CD14-positive monocyte (primary cell): ENCODE results near the gene GIT2. TPM values are rescaled to one million over a fixed set of nuclear protein-coding genes. Genes with fewer than 3 reads are reported as not detected.

Source experiments
- DNase-seq, 3 donors: peaks; one replicate each; pipeline ENCODE4 v3.0.0-alpha.2; 2011 to 2022
- H2AFZ ChIP-seq: 2 replicates; pipeline ENCODE4 v1.6.0; 2012; ENCODE audit warnings: mild to moderate bottlenecking, low read depth, low read length, inconsistent platforms; ENCODE audit not compliant: insufficient read depth, poor library complexity, severe bottlenecking
- H3K27ac ChIP-seq, 2 donors: 1 replicate in 1 of 2; 2 replicates in 1 of 2; pipeline ENCODE4 v1.5.1; 2012 to 2013; ENCODE audit warnings: low read length in 2 of 2, control low read depth in 1 of 2, inconsistent platforms in 1 of 2, low read depth in 1 of 2, mild to moderate bottlenecking in 1 of 2
- H3K27me3 ChIP-seq, 2 donors: one replicate each; pipeline versions ENCODE4 v1.6.0 to v1.6.1; 2011 to 2013; ENCODE audit warnings: low read length in 2 of 2; ENCODE audit not compliant: control insufficient read depth in 2 of 2, insufficient read depth in 2 of 2
- H3K36me3 ChIP-seq, 2 donors: replicated peaks in 1 of 2; 1 replicate in 1 of 2; 2 replicates in 1 of 2; pipeline versions ENCODE4 v1.5.1 to v1.6.1; 2012 to 2013; ENCODE audit warnings: low read length in 2 of 2, control low read depth in 1 of 2, inconsistent platforms in 1 of 2, mild to moderate bottlenecking in 1 of 2; ENCODE audit not compliant: insufficient read depth in 2 of 2, control insufficient read depth in 1 of 2
- H3K4me1 ChIP-seq, 2 donors: 1 replicate in 1 of 2; 2 replicates in 1 of 2; pipeline versions ENCODE4 v1.5.1 to v1.6.1; 2012 to 2013; ENCODE audit warnings: low read length in 2 of 2, control low read depth in 1 of 2, inconsistent platforms in 1 of 2, mild to moderate bottlenecking in 1 of 2, moderate library complexity in 1 of 2; ENCODE audit not compliant: insufficient read depth in 2 of 2, control insufficient read depth in 1 of 2
- H3K4me2 ChIP-seq: replicated peaks from 2 replicates; pipeline ENCODE3; 2012; ENCODE audit warnings: low read length, moderate library complexity, mild to moderate bottlenecking; ENCODE audit not compliant: poor library complexity, severe bottlenecking; ENCODE audit errors: extremely low read depth
- H3K4me3 ChIP-seq, 3 experiments: fragments of 200-600 bp in 1 of 3; sonication (generic) in 1 of 3; replicated peaks in 1 of 3; 1 replicate in 2 of 3; 2 replicates in 1 of 3; pipeline ENCODE4 v1.5.1; 2011 to 2013; ENCODE audit warnings: low read length in 3 of 3, mild to moderate bottlenecking in 3 of 3, control low read depth in 2 of 3, low read depth in 2 of 3, inconsistent platforms in 1 of 3, moderate library complexity in 1 of 3
- H3K79me2 ChIP-seq: 2 replicates; pipeline ENCODE4 v1.6.0; 2012; ENCODE audit warnings: mild to moderate bottlenecking, control low read depth, inconsistent platforms, low read length, moderate library complexity; ENCODE audit not compliant: insufficient read depth
- H3K9ac ChIP-seq: 2 replicates; pipeline ENCODE4 v1.6.0; 2017; ENCODE audit warnings: low read length, mild to moderate bottlenecking; ENCODE audit not compliant: insufficient read depth, poor library complexity, severe bottlenecking
- H3K9me3 ChIP-seq, 2 donors: replicated peaks in 1 of 2; 1 replicate in 1 of 2; 2 replicates in 1 of 2; pipeline versions ENCODE4 v1.5.1 to v1.6.1; 2012 to 2013; ENCODE audit warnings: low read length in 2 of 2, control low read depth in 1 of 2; ENCODE audit not compliant: control insufficient read depth in 1 of 2, insufficient read depth in 1 of 2
- H4K20me1 ChIP-seq: 2 replicates; pipeline ENCODE4 v1.6.0; 2012; ENCODE audit warnings: mild to moderate bottlenecking, low read length, control low read depth, moderate library complexity; ENCODE audit not compliant: insufficient read depth
- H3K27ac Mint-ChIP-seq, 7 donors: one replicate each; pipeline ENCODE4 v1.8.0; 2020; ENCODE audit warnings: mild to moderate bottlenecking in 7 of 7, mixed read lengths in 7 of 7, moderate library complexity in 6 of 7, inconsistent platforms in 2 of 7
- H3K27me3 Mint-ChIP-seq, 3 donors: one replicate each; pipeline ENCODE4 v1.8.0; 2021 to 2022; ENCODE audit warnings: low read depth in 3 of 3, mild to moderate bottlenecking in 3 of 3, mixed read lengths in 3 of 3, moderate library complexity in 3 of 3, inconsistent platforms in 1 of 3
- H3K36me3 Mint-ChIP-seq, 2 donors: one replicate each; pipeline ENCODE4 v1.8.0; 2020; ENCODE audit warnings: mixed read lengths in 2 of 2, inconsistent platforms in 1 of 2, mild to moderate bottlenecking in 1 of 2
- H3K4me1 Mint-ChIP-seq: one replicate; pipeline ENCODE4 v1.8.0; 2020; ENCODE audit warnings: mild to moderate bottlenecking, mixed read lengths
- H3K4me3 Mint-ChIP-seq, 2 donors: one replicate each; pipeline ENCODE4 v1.8.0; 2020; ENCODE audit warnings: mild to moderate bottlenecking in 2 of 2, mixed read lengths in 2 of 2, moderate library complexity in 1 of 2
- H3K9me3 Mint-ChIP-seq, 7 donors: one replicate each; pipeline ENCODE4 v1.8.0; 2020 to 2022; ENCODE audit warnings: mixed read lengths in 7 of 7, mild to moderate bottlenecking in 6 of 7, moderate library complexity in 6 of 7, inconsistent platforms in 2 of 7
- WGBS: methylation state at CpG from one replicate; pipeline ENCODE4 v1.1.5; 2013; ENCODE audit warnings: missing lambda C conversion rate; ENCODE audit not compliant: insufficient coverage; 5-methylcytosine and 5-hydroxymethylcytosine counted together
- intact Hi-C, 2 donors: fragments of 100-400 bp; cut with micrococcal nuclease; formaldehyde crosslinking; loops; one replicate each; pipeline versions ENCODE4 v1.15.0 to v1.15.1; 2023
- polyA plus RNA-seq, 3 donors: library from polyadenylated mRNA; depleted of rRNA in 1 of 3; unstranded in 2 of 3; stranded (reverse) in 1 of 3; fragments of 300-500 nt in 2 of 3; fragments of >200 nt in 1 of 3; fragmentation: Illumina TruSeq in 2 of 3; gene quantifications; 1 replicate in 2 of 3; 2 replicates in 1 of 3; pipeline ENCODE4 v1.2.3, GENCODE V29; 2012 to 2021
- TF ChIP-seq, protein P1 (sequence below): fragments of 200-600 bp; IDR thresholded peaks from one replicate; pipeline ENCODE4 v1.8.0; 2022; ENCODE audit warnings: antibody characterized with exemption, mild to moderate bottlenecking

Gene GIT2
- polyA plus RNA-seq, 3 donors, result 75.8 to 139 (median 98.8) TPM

DNA sequence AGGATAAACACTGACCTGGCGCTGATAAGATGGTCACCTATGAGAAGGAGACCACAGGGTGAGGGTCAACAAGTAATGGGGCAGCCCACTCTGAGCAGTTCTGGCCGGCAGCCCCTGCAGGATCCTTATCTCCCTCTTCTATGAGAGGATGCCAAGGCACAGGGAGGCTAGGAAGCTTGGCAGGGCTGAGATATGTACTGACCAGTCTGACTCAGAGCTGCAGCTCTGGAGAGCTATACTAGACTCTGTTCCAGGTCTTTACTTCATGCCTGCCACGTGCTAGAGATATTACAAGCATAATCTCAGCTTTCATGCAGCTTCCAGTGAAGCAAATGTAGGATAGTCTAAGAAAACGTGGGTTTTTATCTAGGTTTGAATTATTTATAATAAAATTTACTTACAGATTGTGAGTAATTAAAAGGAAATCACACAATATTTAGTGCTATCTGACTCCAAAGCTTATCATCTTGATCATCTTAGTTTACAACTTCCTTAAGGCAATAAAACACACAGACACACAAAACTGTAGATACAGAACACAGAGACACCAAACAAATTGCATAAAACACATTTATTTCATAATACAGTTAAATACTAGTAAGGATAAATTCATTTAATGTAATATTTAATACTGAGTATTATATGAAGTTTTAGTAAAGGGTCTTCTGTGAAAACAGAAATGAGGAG is 32.3 kb downstream of the GIT2 start:
- intact Hi-C loops, result no loop called here
- DNase-seq, result no peak

DNA sequence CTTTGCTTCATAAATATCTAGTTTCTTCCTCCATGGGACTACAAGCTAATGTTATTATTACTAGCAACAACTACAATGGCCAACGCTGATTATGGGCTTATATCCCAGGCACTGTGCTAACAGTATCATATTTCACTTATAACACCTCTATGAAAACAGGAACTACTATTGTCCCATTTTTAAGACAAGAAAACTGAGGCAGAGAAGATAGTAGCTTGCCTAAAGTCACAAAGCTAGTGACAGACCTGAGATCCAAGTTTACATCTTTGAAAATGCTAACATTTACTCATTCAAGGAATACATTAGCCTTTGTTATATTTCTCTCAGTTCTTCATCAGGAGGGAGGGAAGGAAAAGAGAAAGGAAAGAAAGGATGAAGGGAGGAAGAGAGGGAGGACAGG is 32.8 kb downstream of the GIT2 start:
- TF ChIP-seq, protein P1, sequence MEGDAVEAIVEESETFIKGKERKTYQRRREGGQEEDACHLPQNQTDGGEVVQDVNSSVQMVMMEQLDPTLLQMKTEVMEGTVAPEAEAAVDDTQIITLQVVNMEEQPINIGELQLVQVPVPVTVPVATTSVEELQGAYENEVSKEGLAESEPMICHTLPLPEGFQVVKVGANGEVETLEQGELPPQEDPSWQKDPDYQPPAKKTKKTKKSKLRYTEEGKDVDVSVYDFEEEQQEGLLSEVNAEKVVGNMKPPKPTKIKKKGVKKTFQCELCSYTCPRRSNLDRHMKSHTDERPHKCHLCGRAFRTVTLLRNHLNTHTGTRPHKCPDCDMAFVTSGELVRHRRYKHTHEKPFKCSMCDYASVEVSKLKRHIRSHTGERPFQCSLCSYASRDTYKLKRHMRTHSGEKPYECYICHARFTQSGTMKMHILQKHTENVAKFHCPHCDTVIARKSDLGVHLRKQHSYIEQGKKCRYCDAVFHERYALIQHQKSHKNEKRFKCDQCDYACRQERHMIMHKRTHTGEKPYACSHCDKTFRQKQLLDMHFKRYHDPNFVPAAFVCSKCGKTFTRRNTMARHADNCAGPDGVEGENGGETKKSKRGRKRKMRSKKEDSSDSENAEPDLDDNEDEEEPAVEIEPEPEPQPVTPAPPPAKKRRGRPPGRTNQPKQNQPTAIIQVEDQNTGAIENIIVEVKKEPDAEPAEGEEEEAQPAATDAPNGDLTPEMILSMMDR, result no peak
- peaks cover 0 to 2% (median 0%) of the 10 kb centered on the region in 3 donors for H3K27me3 Mint-ChIP-seq
- Histone ChIP-seq H3K79me2 (peaks cover 61% of the 10 kb centered on the region), H3K36me3 (peaks cover 92 to 99% of the 10 kb centered on the region in 2 donors), H3K9me3 (no peaks in the 10 kb centered on the region), H3K27me3 (no peaks in the 10 kb centered on the region), H3K9ac (no peak overlapping the region), H3K4me2 (no peak overlapping the region), H4K20me1 (peaks cover 96% of the 10 kb centered on the region), H3K4me3 (no peak overlapping the region), H3K27ac (peak overlapping the region in 1 of 2 donors; percentile 53), H3K4me1 (no peaks in the 10 kb centered on the region), H2AFZ (no peak overlapping the region)
- H3K27ac Mint-ChIP-seq, result peak overlapping the region in 2 of 7 donors; percentile 51 to 73
- no peaks in the 10 kb centered on the region for H3K9me3 Mint-ChIP-seq
- peaks cover 76 to 91% of the 10 kb centered on the region in 2 donors for H3K36me3 Mint-ChIP-seq
- DNase-seq, result no peak
- intact Hi-C loops, result no loop called here
- peaks cover 5% of the 10 kb centered on the region for H3K4me1 Mint-ChIP-seq
- no CpG with 5 or more reads among the region's 1 CpG for WGBS
- no peak overlapping the region for H3K4me3 Mint-ChIP-seq

More for the DNA sequence above, 32.3 kb downstream of the GIT2 start:
- H3K27me3 Mint-ChIP-seq, result peaks cover 0 to 2% (median 0%) of the 10 kb centered on the region in 3 donors
- peak overlapping the region in 2 of 7 donors; percentile 31 to 78 for H3K27ac Mint-ChIP-seq
- Histone ChIP-seq H3K9me3 (no peaks in the 10 kb centered on the region), H3K27me3 (no peaks in the 10 kb centered on the region), H4K20me1 (peaks cover 99% of the 10 kb centered on the region), H3K4me3 (no peak overlapping the region), H3K36me3 (peaks cover 88 to 99% of the 10 kb centered on the region in 2 donors), H3K27ac (peak overlapping the region in 1 of 2 donors; percentile 53), H3K9ac (no peak overlapping the region), H3K79me2 (peaks cover 61% of the 10 kb centered on the region), H2AFZ (no peak overlapping the region), H3K4me1 (no peaks in the 10 kb centered on the region), H3K4me2 (no peak overlapping the region)
- H3K4me3 Mint-ChIP-seq, result no peak overlapping the region
- peaks cover 71 to 91% of the 10 kb centered on the region in 2 donors for H3K36me3 Mint-ChIP-seq
- WGBS, result 100% methylated on average over 1 of the region's 4 CpGs
- H3K9me3 Mint-ChIP-seq, result no peaks in the 10 kb centered on the region
- TF ChIP-seq, protein P1, result no peak
- H3K4me1 Mint-ChIP-seq, result peaks cover 5% of the 10 kb centered on the region
